ENCODE results near the gene SOD3.

SOD3 gene

GRCh38 chr4:24794916-24795665 lies at the start of gene SOD3:
Gene SOD3, plus strand, starts transcription at chr4:24795573. Its CDS starts 3,949 bp downstream, at chr4:24799522.
- DNase-seq = no peak

DNA sequence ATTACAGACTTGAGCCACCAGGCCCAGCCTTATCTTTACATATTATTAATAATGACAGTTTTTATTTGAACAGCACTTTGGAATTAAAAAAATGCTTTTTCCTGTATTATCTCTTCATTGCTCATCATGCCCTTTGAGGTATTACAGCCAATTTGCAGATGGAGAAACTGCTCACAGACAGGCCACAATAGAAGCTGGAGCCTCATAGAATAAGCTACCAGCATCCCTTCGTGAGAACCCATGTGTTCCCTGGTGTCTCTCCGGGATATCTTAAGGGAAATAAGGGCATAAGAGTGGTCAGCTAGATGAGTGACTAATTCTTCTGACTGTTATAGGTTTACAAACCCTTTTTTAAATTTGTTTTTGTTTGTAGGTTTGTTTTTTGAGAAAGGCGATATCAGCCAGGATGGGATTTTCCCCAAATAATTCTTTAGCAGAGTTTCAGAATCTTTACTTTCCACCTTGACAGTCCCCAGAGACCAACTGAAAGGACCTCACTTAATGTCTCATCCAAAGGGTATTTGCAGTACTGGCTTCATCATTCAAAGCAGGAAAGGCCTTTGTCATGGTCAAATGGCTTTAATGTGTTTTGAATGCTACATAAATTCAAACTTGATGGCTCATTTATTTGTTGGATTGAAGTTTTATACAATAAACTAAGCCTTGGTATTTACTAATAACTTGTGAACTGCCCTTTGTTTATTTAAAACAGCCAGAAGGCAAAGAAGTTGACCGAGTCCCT lies 48.0 kb upstream of the SOD3 start:
- no peak for DNase-seq

- DNase-seq = no peak
These were observed 47.4 kb upstream of the SOD3 start for GRCh38 chr4:24748023-24748422.

GRCh38 chr4:24748758-24749350 lies 46.5 kb upstream of the SOD3 start:
- DNase-seq = no peak

GRCh38 chr4:24750106-24750505 lies 45.3 kb upstream of the SOD3 start:
- no peak for DNase-seq

GRCh38 chr4:24751926-24752539 lies 43.3 kb upstream of the SOD3 start:
- DNase-seq = no peak

GRCh38 chr4:24753519-24753918 lies 41.9 kb upstream of the SOD3 start:
- DNase-seq = no peak

- DNase-seq = no peak
These were observed 40.8 kb upstream of the SOD3 start for GRCh38 chr4:24754571-24754970.

GRCh38 chr4:24763631-24764297 lies 31.6 kb upstream of the SOD3 start:
- no peak for DNase-seq

DNA sequence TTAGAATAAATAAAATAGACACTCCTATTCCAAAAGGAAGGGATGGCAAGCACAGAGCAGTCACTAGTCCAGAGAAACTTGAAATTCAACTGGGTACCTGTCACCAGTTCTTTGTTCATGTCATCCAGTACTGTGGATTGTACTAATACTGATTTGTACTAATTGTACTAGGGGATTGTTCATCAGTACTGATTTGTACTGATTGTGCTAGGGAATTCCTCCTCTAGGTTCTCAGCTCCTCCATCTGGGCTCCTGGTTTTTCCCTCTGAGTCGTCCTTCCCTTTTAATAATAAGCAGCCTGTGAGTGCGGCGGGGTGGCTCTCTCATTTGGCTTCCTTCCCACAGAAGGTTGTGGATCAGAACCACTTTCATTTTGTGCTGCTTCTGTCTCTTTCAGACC lies 31.0 kb upstream of the SOD3 start:
- DNase-seq = no peak

DNA sequence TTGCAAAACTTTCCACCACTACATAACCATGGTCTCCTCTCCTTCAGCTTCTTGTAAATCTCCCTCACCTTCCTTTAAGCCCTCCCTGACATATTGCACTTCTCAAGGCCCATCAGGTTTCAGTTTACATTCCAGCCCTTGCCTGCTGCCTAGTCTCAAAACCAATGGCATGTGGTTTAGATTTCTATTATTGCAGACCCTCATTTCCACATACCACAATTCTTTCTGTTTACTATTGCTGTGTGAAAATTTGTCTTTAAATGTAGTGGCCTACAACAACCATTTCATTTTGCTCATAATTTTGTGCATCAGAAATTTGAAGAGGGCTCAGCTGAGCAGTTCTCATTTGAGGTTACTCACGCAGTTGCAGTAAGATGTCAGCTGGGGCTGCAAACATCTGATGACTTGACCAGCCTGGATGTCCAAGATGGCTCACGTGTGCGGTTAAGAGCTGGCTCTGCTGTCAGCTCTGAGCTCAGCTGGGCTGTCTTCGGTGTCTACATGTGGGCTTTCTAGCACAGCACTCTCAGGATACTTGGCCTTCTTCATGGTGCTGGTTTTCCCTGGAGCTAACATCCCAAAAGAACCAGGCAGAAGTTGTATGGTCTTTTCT lies 29.9 kb upstream of the SOD3 start:
- no peak for DNase-seq

DNA sequence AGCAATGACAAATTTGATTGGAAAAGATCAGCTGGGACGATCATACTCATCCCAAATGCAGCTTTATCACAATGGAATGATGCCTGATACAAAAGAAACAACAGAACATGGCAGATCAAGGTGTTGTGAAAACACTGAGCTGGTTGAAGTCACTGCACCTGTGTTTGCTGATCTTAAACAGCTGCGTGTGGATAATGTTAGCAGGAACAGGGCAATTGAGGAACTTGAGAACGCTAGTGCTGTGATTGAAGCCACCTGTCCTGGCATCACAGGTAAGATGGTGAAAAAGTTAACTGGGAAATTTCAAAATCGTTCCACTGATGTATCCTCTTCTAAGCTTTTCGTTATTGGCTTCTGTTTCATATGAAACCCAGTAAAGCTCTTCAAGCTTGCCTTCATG lies 27.4 kb upstream of the SOD3 start:
- no peak for DNase-seq

DNA sequence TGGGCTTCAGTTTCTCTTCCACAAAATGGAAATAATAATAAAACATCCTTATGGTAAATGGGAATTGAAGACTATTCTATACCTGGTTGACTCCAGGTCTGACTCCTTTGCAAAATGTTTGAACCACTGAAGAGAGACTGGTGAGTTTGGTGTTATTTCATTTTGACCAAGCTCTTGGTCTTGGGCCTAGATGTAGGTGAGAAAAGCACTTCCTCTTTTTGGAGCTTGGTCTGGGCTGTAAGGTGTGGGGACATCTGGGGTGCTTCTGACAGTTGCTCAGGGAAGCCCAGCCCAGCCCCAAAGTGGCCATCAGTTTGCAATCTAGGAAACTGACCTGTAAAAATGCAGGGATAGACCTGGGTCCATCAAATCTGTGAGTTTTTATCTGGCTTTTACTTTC lies 26.8 kb upstream of the SOD3 start:
- DNase-seq = peak; percentile 8

DNA sequence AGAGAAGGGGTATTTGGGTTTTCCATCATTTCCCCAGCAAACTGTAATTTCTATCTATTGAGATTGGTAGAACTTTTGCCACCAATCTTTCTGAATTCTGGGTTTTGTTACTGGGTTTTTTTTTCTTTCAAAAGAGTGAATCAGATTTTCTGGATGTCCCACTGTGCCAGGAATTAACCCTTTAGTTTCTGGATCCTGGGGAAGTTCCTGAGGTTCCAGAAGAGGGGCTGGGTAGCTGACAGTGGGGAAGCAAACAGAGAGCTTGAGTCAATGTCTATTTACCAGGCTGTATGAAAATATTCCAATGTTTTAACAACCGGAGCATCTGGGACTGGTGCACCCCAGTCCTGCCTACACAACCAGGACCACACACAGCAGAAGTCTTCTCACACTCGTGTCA lies 25.8 kb upstream of the SOD3 start:
- DNase-seq = no peak

- DNase-seq = no peak
These were observed 25.3 kb upstream of the SOD3 start for GRCh38 chr4:24770032-24770584.

- no peak for DNase-seq
These were observed 24.7 kb upstream of the SOD3 start for GRCh38 chr4:24770667-24771066.

DNA sequence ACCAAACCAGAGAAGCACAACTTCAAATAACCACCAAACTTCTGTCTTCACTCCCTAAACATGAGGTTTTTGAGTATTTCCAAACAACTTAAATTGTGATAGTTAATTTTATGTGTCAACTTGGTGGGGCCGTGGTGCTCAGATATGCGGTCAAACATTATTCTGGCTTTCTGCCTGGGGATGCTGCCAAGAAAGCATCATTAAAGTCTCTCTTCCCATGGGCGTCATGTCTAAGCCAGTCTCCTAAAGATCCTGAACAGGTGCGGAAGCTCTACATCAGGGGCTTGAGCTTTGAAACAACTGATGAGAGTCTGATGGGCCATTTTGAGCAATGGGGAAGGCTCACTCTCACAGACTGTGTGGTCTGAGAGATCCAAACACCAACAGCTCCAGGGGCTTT lies 24.1 kb upstream of the SOD3 start:
- no peak for DNase-seq

DNA sequence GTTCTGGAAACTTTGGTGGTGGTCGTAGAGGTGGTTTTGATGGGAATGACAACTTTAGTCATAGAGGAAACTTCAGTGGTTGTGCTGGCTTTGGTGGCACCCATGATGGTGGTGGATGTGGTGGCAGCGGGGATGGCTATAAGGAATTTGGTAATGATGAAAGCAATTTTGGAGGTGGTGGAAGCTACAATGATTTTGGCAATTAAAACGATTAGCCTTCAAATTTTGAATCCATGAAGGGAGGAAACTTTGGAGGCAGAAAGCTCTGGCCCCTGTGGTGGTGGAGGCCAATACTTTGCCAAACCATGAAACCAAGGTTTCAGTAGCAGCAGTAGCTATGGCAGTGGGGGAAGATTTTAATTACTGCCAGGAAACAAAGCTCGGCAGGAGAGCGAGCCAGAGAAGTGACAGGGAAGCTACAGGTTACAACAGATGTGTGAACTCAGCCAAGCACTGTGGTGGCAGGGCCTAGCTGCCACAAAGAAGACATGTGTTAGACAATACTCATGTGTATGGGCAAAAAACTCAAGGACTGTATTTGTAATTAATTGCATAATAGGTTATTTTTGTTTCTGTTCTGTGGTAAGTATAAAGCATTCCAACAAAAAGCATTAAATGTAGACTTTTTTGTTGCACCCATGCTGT lies 23.2 kb upstream of the SOD3 start:
- DNase-seq = no peak

- DNase-seq = no peak
These were observed 22.4 kb upstream of the SOD3 start for GRCh38 chr4:24772952-24773351.

- DNase-seq = no peak
These were observed 20.9 kb upstream of the SOD3 start for GRCh38 chr4:24774452-24774851.

GRCh38 chr4:24775032-24775605 lies 20.3 kb upstream of the SOD3 start:
- DNase-seq = no peak
